Left cardiac atrium (tissue), 4 donors: ENCODE measurements around the gene TGFA. TPM values are rescaled to one million over a fixed set of nuclear protein-coding genes. Genes with fewer than 3 reads are reported as not detected.
"Not testable (repeated sequence)": the region's sequence is repeated elsewhere in the genome, so short reads cannot be mapped to it uniquely, and the experiment has no call there.

Experiments used
- ATAC-seq, 2 donors: fragments of 200-7000 bp; cut with Tn5 transposase; one replicate each; pipeline ENCODE4 v1.9.1; 2020; ENCODE audit warnings: mild to moderate bottlenecking in 2 of 2, moderate library complexity in 2 of 2
- DNase-seq: peaks from one replicate; pipeline ENCODE4 v3.0.0-alpha.2; 2020
- intact Hi-C, 2 donors: fragments of 100-400 bp; cut with DNase I; formaldehyde crosslinking; loops; one replicate each; pipeline versions ENCODE4 v1.14.1 to v1.15.1; 2022 to 2023
- total RNA-seq, 2 donors: library from RNA; stranded (reverse); fragmentation: NEBNext Ultra II Directional; extraction: Animal tissue kit (Norgen Biotek cat#: 25700); gene quantifications; one replicate each; pipeline ENCODE4 v1.2.1, GENCODE V29; 2021
- donor health status: DM: no; HTN: yes; CAD: no.
- donor health status: DM: no; HTN: yes; CAD: no; lungs with severe emphysema.
- donor health status: DM: yes; HTN: yes; CAD: no.
- donor health status: Dilated cardiomyopathy.

TGFA gene
- total RNA-seq, 2 donors from 2014 or later = 1.0 TPM

- intact Hi-C loops = no loop called here
- DNase-seq (no peak), ATAC-seq (no peak)
These were observed 80.4 kb downstream of the TGFA start for GRCh38 chr2:70473101-70473722.

GRCh38 chr2:70472221-70472890 is 81.3 kb downstream of the TGFA start:
- DNase-seq = no peak
- no peak for ATAC-seq
- intact Hi-C loops = no loop called here

GRCh38 chr2:70471129-70471528 is 82.5 kb downstream of the TGFA start:
- intact Hi-C loops = no loop called here
- peak; percentile 75 to 92 for ATAC-seq
- no peak for DNase-seq

GRCh38 chr2:70469961-70470360 is 83.7 kb downstream of the TGFA start:
- intact Hi-C loops = no loop called here
- DNase-seq (no peak), ATAC-seq (no peak)

- DNase-seq (no peak), ATAC-seq (no peak)
- intact Hi-C loops = no loop called here
These were observed 84.2 kb downstream of the TGFA start for GRCh38 chr2:70469435-70469834.

- intact Hi-C loops = no loop called here
- ATAC-seq = no peak
These were observed 84.7 kb downstream of the TGFA start for GRCh38 chr2:70468878-70469277.

DNA sequence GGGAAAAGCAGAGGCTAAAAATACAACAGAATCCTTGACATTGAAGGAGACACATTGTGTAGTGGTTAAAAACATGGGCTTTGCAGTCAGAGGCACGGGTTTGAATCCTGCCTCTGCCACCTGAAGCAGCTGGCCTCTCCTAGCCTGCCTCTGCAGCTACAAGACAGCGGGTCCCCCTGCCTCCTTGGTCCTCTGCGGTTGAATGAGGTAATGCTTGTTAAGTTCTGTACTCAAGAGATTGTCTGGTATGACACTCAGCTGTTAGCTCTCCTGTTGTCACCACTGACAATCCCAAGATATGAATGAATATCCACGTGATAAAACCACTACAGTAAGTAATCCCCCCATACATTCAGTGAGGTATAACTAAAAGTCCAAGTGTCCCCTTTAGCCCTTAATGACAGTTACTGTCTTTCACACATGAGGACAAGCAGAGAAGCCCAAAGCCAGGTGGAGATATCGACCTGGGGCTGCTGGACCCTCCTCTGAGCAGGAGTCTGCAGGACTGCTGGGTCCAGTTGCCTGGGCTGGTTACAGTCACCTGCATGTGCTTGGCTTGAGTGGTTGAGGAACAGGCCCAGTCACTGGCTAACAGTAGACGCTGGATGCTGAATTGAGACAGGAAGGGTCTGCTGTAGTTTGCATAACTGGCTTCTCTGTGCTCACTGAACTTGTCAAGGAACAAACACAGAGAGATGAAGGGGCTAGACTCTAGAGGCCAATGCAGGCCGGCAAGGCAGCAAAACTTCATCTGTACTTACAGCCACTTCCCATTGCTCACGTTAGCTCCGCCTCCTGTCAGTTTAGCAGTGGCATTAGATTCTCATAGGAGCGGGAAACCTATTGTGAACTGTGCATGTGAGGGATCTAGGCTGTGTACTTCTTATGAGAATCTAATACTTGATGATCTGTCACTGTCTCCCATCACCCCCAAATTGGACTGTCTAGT is 85.5 kb downstream of the TGFA start:
- ATAC-seq = peak in 1 of 2 donors; percentile 35
- intact Hi-C loops = no loop called here

More at GRCh38 chr2:70468878-70469277, 84.7 kb downstream of the TGFA start:
- no peak for DNase-seq

DNA sequence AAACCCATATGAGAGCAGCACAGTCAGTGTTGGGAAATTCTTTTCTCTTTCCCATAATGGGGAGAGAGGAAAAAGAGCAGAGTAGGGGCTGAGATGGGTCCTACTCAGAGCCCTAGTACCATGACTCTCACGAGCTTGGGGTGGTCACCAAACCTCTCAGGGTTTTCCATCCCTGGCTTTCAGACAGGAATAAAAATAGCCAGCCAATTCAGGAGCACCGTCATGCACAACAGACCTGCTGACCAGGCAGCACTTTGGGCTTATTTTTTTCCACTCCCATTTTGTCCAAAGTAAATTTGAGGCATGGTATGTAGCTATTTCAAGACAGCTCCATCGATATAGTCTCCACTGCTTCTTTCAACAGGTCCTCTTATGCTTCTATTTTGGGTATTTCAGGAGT is 86.4 kb downstream of the TGFA start:
- ATAC-seq = no peak
- no peak for DNase-seq
- intact Hi-C loops = no loop called here

More for the DNA sequence above, 85.5 kb downstream of the TGFA start:
- no peak for DNase-seq

DNA sequence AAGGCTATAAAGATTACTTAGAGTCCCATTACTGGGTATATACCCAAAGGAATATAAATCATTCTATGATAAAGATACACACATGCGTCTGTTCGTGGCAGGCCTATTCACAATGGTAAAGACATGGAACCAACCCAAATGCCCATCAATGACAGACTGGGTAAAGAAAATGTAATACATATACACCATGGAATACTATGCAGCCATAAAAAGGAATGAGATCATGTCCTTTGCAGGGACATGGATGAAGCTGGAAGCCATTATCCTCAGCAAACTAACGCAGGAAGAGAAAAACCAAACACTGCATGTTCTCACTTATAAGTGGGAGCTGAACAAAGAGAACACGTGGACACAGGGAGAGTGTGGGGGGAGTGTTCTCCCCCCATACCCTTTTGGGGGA is 87.0 kb downstream of the TGFA start:
- ATAC-seq, DNase-seq, intact Hi-C loops: not testable (repeated sequence)

GRCh38 chr2:70463997-70464396 is 89.6 kb downstream of the TGFA start:
- DNase-seq = no peak
- intact Hi-C loops = no loop called here
- ATAC-seq = no peak

DNA sequence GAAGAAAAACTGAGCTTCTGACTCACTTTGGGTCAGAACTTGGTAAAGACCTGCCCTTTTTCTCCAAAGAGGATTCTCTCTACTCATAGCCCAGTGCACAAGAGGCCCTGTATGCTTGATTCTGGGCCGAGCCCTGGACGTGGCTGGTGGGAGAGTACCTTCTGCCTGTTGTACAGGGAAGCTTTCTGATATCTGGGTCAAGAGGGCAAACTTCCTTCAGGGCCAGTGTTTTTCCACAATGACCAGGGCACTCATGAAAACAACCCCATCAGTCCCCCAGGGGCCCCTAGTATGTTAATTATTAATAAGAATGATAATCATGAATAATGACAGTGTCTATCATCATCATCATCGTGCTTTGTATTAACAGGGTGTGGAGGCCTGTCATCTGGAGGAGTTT is 90.0 kb downstream of the TGFA start:
- DNase-seq = no peak
- intact Hi-C loops = no loop called here
- ATAC-seq = no peak

DNA sequence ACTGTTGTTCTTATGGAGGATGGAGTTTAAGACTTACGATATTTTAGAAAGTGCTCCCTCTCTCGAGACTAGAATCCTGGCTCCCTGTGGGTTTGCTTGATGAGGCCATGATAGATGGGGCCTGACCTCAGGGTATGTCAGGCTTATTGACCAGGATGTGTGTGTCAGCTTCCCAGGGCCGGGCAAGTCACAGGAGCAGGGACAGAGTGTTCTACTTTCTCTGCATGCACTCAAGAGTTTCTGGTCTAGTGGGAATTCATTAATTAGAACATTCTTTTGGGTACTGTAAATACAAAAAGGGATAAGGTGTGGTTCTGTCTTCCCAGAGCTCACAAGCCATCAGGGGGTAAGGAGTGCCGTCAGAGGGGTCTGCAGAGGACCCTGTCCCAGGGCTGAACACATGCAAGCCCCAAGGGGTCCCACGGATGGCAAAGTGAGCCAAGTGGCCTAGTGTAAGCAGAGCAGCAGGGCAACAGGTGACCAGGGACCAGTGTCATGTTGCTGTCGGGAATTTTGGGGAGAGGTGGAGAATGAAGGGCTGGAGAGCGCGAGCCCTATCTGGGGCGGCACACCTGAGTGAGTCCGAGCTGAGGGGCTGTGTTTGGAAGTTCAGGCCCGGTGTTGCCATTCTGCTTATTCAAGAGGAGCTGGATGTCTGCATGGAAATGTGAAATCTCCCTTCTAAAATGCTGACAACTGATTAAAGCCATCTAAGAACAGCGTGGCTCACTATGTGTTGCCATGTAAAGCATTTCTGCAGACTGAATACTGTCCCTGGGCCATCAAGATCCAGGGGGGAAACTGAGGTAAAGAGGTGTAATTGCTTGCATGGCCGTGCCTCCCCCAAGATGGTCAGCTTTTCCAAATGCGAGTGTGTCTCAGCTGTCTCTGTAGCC is 91.4 kb downstream of the TGFA start:
- DNase-seq (no peak), ATAC-seq (no peak)
- intact Hi-C loops = no loop called here

GRCh38 chr2:70461414-70461813 is 92.2 kb downstream of the TGFA start:
- intact Hi-C loops = no loop called here
- no peak for ATAC-seq
- no peak for DNase-seq

- intact Hi-C loops = no loop called here
- ATAC-seq = no peak
These were observed 93.3 kb downstream of the TGFA start for GRCh38 chr2:70460333-70460732.

DNA sequence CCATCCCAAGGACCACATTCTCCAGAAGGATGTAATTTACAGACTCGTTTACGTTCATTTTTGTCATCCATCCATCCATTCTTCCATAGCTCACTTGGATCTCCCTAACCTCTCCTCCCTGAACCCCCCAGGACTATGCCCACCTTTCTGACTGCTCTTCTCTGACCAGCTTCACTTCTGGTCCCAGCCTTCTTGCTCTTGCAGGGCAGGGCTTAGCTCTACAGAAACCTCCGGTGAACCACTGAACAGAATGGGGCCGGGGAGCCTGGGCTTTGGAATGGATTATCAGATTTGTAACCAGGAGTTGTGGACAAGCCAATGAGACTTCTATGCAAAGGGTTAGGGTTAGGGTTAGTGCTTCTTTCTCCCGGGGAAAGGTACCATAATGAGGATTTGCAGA is 95.0 kb downstream of the TGFA start:
- intact Hi-C loops = no loop called here
- ATAC-seq (no peak), DNase-seq (no peak)

More at GRCh38 chr2:70460333-70460732, 93.3 kb downstream of the TGFA start:
- no peak for DNase-seq

DNA sequence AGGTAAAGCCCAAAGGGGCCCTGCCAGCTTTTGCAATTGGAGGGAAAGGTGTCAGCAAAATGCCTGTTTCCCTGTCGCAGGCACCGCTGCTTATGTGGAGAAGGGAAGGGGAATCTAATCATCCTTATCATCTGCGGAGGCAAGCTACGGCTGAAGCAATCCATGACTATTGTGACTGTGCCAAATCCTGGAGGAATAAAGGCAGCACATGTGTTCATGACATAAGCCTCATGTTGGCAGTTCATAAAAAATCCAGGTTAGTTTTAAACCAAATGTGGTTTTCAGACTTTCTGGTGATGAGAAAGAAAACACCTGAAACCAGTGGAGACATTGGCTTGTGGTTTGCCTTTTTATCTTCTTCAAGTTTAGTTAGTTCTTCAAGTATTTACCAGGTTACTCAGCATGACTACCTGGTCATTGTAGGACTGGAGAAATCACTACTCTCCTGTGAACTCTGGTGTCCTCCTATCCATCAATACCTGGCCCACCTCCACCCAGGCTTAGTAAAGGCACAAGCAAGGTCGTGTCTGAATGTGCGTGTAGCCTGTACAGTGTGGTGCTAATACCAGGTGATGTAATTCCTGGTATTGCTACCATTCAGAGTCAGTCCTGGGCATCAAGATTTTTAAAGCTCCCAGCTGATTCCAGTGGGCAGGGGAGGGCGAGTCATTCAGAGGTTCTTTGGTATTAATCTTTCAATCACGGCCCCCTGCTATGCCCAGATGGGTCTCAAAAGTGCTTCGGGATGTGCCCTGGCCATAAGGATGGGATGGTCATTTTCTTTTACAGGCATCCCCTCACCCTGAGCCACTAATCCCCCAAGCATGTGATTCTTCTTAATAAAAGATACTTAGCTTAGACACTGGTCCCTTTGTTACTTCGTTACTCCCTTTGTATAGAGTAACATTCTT is 96.8 kb downstream of the TGFA start:
- ATAC-seq (no peak), DNase-seq (no peak)
- intact Hi-C loops = no loop called here

GRCh38 chr2:70454936-70455544 is 98.6 kb downstream of the TGFA start:
- intact Hi-C loops = no loop called here
- DNase-seq (no peak), ATAC-seq (no peak)
